ENCODE data around the gene CYBC1.

The CYBC1 gene

DNA sequence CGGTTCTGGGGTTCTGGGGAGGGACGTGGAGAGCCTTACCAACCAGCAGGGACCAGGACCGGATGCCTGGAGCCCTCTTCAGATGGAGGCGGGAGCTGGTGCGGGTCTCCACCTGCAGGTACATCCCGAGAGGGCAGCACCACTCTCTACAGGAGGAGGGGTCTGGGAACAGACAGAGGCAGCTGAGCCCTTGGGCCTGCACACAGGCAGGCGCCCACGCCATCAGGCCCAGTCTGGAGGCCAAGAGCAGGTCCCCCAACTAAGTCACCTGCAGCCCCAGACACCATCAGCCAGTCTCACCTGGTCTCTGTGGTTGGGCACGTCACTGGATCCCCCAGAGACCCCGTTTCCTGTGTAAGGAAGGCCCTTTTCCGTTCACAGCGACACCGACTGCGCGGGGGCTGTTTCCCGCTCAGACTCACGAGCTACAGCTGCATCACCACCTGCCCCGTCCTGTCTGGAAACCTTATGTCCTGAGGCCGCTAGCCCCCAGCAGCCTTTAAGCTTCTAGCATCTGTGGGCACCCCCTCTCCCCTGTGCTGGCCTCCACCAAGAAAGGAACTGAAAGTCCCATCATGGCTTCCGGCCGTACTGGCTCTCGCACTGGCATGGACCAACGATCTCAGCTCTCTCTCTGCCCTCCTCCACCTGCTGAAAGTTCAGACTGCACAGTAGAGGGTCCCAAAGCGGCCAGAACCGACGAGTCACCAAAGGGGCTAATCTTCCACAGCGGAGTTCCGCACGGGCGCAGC, 1.2 kb downstream of the CYBC1 start:
- peak in 1 of 2 donors; percentile 58 for DNase-seq (ENCODE audit: low read depth in 2 of 2)

GRCh38 chr17:82447876-82448275, 2.7 kb downstream of the CYBC1 start:
- no peak for DNase-seq (ENCODE audit: low read depth in 2 of 2)

- DNase-seq (ENCODE audit: low read depth in 2 of 2) = no peak
Observed at GRCh38 chr17:82446649-82447048, 3.9 kb downstream of the CYBC1 start.

DNA sequence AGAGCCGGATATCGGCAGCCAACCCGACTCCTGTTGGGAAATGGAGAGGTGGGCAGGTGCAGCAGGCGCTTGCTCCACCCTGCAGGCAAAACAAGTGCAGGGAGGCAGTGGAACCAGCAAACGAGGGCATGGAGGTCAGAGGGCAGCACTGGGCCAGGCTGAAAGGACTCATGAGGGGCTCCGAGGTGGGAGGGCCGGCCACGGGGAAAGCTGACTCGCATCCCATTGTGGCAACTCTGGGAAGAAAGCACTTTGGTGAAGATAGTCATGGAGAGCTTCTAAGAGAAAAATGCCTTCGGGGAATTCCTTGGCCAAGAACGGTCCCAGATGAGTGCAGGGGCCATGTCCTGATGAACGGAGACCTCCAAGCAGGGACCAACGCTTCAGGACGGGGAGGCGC, 4.4 kb downstream of the CYBC1 start:
- DNase-seq (ENCODE audit: low read depth in 2 of 2) = no peak

DNA sequence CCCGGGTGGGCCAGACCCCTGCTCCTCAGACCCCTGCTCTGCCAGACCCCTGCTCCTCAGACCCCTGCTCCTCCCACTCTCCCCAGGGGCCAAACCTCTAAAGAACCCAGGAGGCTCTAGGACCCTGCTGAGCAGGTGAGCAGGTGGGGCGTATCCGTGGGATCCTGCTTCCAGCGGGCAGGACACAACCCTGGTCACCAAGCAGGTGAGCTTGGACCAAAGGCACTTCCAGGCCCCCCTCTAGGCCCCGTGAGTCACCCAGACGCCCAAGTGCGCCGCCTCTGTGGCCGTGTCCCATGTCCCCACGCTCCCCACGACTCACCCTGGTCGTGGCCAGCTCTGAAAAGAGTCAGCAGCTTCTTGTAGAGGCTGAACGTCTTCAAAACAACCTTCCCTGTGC, 5.0 kb downstream of the CYBC1 start:
- DNase-seq (ENCODE audit: low read depth in 2 of 2) = no peak

DNA sequence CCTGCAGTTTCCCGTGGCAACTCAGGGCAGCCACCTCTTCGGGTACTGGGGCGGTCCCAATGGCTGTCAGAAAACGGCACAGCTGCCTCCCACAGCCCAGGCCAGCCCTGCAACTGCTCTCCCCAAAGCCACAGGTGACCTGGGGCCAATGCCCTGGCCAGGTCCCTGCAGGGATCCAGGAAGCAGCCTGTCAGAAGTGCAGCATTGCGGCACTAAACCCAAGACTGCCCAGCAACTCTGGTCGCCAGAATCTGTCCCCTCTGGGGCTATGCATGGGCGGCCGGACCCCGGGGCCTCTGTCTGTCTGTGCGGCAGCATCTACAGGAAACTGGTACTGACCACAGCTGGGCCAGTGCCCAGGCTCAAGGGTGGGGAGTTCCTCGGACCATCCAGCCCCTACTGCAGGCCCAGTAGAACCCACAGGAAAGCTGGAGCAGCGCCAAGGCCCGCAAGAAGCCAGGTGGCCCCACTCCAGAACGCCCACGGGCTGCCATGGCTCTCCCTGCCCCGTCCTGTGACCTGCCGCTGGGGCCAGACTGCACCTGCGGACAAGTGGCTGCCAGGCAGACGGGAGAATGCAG, 5.5 kb downstream of the CYBC1 start:
- no peak for DNase-seq (ENCODE audit: low read depth in 2 of 2)

DNA sequence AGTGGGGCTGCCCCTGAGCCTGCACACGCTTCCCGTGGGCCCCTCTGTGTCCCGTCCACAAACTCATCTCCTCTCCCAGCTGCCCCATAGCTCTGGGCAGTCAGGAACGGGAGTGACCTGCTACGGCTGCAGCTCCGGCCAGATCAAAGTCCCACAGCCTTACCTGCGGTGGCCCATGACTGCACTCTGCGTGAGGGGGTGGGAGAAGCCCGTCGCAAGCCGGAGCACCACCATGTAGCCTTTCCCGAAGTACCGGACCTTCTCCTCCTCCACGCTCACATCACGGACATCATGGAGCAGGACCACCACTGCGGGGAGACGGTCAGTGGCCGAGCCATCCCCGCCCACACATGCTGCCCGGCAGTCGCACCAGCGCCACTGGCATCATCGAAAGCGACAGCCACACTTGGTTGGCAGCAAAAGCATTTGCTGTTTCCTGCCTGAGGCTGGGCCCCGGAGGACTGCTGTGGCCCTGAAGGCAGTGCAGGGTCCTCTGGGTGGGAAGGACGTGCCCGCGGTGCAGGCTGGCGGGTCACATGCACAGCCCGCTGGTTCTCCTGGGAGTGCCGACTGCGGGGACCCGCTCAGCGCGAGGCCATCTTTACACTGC, 6.2 kb downstream of the CYBC1 start:
- DNase-seq (ENCODE audit: low read depth in 2 of 2) = no peak

DNA sequence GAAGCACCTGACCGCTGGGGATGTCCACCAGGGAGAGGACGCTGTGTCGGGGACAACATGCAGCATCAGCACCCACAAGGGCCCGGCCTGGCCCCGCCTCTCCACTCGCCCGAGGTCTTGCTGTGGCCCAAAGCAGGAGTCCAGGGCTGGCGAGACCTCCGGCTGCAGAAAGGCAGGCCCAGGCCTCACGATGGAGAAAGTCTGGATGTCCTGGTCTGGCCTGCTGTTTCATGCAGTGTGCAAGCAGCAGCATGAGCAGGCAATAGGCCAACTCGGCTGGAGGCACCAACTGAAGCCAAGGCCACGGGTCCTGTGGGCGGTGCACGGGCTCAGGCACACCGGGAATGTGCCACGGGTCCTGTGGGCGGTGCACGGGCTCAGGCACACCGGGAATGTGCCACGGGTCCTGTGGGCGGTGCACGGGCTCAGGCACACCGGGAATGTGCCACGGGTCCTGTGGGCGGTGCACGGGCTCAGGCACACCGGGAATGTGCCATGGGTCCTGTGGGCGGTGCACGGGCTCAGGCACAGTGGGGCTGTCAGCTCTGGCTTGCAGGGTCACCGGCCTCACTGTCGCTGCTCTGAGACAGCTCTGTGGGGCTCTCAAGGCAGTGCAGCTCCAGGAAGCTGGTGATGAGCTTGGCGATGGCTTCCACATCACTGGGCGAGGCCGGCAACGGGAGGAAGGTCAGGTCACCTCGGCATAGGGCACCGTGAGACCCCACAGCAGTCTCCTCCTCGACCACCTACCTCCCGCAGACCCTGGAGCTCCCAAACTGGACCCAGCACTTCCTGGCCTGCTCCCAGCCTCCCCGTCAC, 6.9 kb downstream of the CYBC1 start:
- no peak for DNase-seq (ENCODE audit: low read depth in 2 of 2)

- no peak for DNase-seq (ENCODE audit: low read depth in 2 of 2)
Observed at GRCh38 chr17:82442643-82443464, 7.7 kb downstream of the CYBC1 start.

- DNase-seq (ENCODE audit: low read depth in 2 of 2) = no peak
Observed at GRCh38 chr17:82441691-82442487, 8.7 kb downstream of the CYBC1 start.

DNA sequence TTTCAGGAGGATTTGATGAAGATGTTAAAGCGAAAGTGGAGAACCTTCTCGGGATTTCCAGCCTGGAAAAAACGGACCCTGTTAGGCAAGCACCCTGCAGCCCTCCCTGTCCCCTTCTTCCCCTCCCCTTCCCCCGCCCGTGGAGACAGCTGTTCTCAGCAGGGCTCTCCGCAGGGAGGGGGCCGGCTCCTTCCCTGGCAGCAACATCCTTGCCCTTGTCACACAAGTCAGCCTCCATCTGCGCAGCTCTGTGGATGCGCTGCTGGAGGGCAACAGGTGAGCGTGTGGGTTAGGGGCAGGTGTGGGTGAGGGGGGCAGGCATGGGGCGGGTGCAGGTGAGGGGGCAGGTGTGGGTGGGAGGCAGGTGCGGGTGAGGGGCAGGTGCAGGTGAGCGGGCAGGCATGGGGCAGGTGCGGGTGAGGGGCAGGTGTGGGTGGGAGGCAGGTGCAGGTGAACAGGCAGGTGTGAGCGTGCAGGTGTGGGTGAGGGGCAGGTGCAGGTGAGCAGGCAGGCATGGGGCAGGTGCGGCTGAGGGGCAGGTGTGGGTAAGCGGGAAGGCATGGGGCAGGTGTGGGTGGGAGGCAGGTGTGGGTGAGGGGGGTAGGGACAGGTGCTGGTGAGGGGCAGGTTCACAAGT, 9.4 kb downstream of the CYBC1 start:
- DNase-seq (ENCODE audit: low read depth in 2 of 2) = no peak

DNA sequence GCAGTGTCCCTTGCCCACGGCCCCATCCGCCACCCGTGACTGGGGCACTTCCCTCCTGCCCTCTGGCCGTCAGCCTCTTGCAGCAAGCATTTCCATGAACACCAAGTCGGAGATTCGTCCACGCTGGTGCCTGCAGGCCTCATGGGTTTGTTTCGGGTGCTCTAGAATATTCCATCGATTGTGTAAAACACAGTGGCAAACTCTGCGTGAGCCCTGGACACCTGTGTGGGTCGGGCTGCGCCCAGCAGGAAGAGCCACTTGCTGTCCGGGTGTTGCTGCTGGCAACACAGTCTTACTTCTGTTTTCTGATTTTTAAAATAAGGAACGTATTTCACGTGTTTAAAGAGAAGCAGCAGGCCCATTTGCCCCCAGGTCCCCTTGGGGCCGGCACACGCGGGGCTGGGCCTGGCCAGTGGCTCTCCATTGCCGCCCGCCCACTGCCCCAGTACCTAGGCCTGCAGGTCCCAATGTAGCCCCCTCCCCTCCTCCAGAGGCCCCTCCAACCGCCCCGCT, 10.0 kb downstream of the CYBC1 start:
- no peak for DNase-seq (ENCODE audit: low read depth in 2 of 2)

DNA sequence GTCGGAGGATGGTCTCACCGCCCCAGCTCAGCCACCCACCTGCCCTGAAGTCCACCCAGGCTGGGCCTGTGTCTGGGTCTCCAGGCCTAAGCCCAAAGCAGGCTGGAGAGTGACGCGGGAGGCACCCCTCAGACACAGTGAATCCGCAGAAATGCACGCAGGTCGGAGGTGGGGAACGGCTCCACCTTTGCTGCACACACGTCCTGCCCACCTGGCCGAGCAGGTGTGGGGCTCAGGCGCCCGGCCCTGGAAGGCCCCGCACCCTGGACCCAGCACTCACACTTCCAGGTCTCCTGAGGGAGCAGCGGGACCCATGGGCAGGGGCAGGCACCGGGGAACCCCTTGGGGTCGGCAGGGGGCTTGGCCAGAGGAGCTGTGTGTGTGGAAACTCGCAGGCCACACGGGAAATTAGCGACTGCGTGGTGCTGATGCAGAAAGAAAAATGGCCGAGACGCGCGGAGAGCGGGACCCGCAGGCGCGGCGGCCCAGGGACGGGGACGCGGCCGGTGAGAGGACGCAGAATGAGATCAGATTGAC, 10.7 kb downstream of the CYBC1 start:
- DNase-seq (ENCODE audit: low read depth in 2 of 2) = no peak

- DNase-seq (ENCODE audit: low read depth in 2 of 2) = no peak
Observed at GRCh38 chr17:82439194-82439828, 11.2 kb downstream of the CYBC1 start.

- DNase-seq (ENCODE audit: low read depth in 2 of 2) = no peak
Observed at GRCh38 chr17:82438401-82439193, 12.0 kb downstream of the CYBC1 start.

- DNase-seq (ENCODE audit: low read depth in 2 of 2) = no peak
Observed at GRCh38 chr17:82437325-82437668, 13.3 kb downstream of the CYBC1 start.

GRCh38 chr17:82436601-82437324, 13.8 kb downstream of the CYBC1 start:
- no peak for DNase-seq (ENCODE audit: low read depth in 2 of 2)

Measured in activated CD8-positive, alpha-beta memory T cell treated with anti-CD3 and anti-CD28 coated beads for 4 hours (primary cell).